Measurements from ENCODE around the gene MYH14.
"Not testable (repeated sequence)": the region's sequence is repeated elsewhere in the genome, so short reads cannot be mapped to it uniquely, and the experiment has no call there.

Gene MYH14

GRCh38 chr19:50233308-50233910 lies 30.0 kb downstream of the MYH14 start:
- no peak for TF ChIP-seq CTCF (IDR thresholded peaks at IDR 0.05; ENCODE audit: low read depth, low read length, missing control alignments)
- in situ Hi-C loops (cut with HindIII; ENCODE audit: low sequenced_read_pairs), result no loop called here
- H3K4me3 ChIP-seq (ENCODE audit: low read depth, low read length), result no peak overlapping the region
- no peak for DNase-seq (ENCODE audit: low read depth)

DNA sequence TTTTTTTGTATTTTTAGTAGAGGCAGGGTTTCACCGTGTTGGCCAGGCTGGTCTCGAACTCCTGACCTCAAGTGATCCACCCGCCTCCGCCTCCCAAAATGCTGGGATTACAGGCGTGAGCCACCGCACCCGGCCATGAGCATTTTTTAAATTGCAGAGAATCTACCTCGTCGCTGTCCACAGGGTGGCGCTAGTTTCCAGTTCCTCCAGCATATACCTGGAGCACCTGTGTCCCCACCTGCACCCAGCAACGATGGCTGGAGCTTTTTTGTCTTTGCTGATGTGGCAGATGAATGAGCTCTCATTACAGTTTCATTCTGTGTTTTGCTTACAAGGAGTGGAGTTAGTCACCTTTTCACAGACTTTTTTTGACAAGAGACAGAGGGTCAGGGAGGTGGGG lies 34.1 kb downstream of the MYH14 start:
- DNase-seq (ENCODE audit: low read depth); H3K4me3 ChIP-seq (ENCODE audit: low read depth, low read length); in situ Hi-C loops (cut with HindIII; ENCODE audit: low sequenced_read_pairs): not testable (repeated sequence)

GRCh38 chr19:50238043-50238442 lies 34.6 kb downstream of the MYH14 start:
- DNase-seq (ENCODE audit: low read depth), result no peak
- TF ChIP-seq CTCF (IDR thresholded peaks at IDR 0.05; ENCODE audit: low read depth, low read length, missing control alignments), result no peak
- in situ Hi-C loops (cut with HindIII; ENCODE audit: low sequenced_read_pairs), result no loop called here

GRCh38 chr19:50239921-50240590 lies 36.6 kb downstream of the MYH14 start:
- in situ Hi-C loops (cut with HindIII; ENCODE audit: low sequenced_read_pairs), result no loop called here

More at GRCh38 chr19:50238043-50238442, 34.6 kb downstream of the MYH14 start:
- H3K4me3 ChIP-seq (ENCODE audit: low read depth, low read length), result no peak overlapping the region

GRCh38 chr19:50242581-50242980 lies 39.2 kb downstream of the MYH14 start:
- H3K4me3 ChIP-seq (ENCODE audit: low read depth, low read length), result no peak overlapping the region
- no peak for DNase-seq (ENCODE audit: low read depth)
- in situ Hi-C loops (cut with HindIII; ENCODE audit: low sequenced_read_pairs), result no loop called here
- TF ChIP-seq CTCF (IDR thresholded peaks at IDR 0.05; ENCODE audit: low read depth, low read length, missing control alignments), result no peak

More at GRCh38 chr19:50239921-50240590, 36.6 kb downstream of the MYH14 start:
- H3K4me3 ChIP-seq (ENCODE audit: low read depth, low read length), result no peak overlapping the region
- TF ChIP-seq CTCF (IDR thresholded peaks at IDR 0.05; ENCODE audit: low read depth, low read length, missing control alignments), result no peak
- no peak for DNase-seq (ENCODE audit: low read depth)

- in situ Hi-C loops (cut with HindIII; ENCODE audit: low sequenced_read_pairs), result no loop called here
- H3K4me3 ChIP-seq (ENCODE audit: low read depth, low read length), result no peak overlapping the region
- no peak for TF ChIP-seq CTCF (IDR thresholded peaks at IDR 0.05; ENCODE audit: low read depth, low read length, missing control alignments)
- DNase-seq (ENCODE audit: low read depth), result no peak
These were observed 41.3 kb downstream of the MYH14 start for GRCh38 chr19:50244695-50245094.

GRCh38 chr19:50248413-50248812 lies 45.0 kb downstream of the MYH14 start:
- DNase-seq (ENCODE audit: low read depth), result no peak
- no peak for TF ChIP-seq CTCF (IDR thresholded peaks at IDR 0.05; ENCODE audit: low read depth, low read length, missing control alignments)
- H3K4me3 ChIP-seq (ENCODE audit: low read depth, low read length), result no peak overlapping the region
- in situ Hi-C loops (cut with HindIII; ENCODE audit: low sequenced_read_pairs), result no loop called here

All from astrocyte of the cerebellum (primary cell).